ENCODE data around the gene SLC12A6. TPM values are rescaled to one million over a fixed set of nuclear protein-coding genes. Genes with fewer than 3 reads are reported as not detected.
"Not testable (repeated sequence)": the region's sequence is repeated elsewhere in the genome, so short reads cannot be mapped to it uniquely, and the experiment has no call there.

The SLC12A6 gene
- total RNA-seq, 1 experiment from 2014 or later = 8.9 TPM

DNA sequence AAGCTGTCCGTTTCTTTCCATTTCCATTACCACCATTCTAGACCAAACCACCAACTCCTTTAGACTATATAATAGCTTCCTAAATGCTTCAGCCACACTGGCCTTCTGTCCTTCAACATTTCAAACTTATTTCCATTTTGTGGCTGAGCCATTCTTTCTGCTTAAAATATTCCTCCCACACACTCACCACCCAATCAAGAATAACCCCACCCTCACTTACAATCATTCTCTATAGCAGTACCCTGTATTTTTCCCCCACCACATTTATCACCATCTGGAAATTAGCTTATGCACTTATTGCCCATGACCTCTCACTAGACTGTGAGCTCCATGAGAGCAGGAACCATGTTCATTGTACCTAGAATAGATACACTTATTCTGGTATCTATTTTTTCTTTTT is 134.3 kb downstream of the SLC12A6 start:
- H3K36me3 ChIP-seq (ENCODE audit: control insufficient read depth, insufficient read depth, low read length) = no peaks in the 10 kb centered on the region
- no peaks in the 10 kb centered on the region for H3K27me3 ChIP-seq (replicated peaks; ENCODE audit: control insufficient read depth, insufficient read depth, low read length)
- CTCF ChIA-PET = no interaction called here
- no peaks in the 10 kb centered on the region for H3K9me3 ChIP-seq
- POLR2A ChIA-PET = no interaction called here
- no peak for DNase-seq
- Mint-ChIP-seq H3K4me3 (ENCODE audit: unreplicated experiment) (no peak overlapping the region), H3K9me3 (ENCODE audit: unreplicated experiment) (no peaks in the 10 kb centered on the region), H3K27me3 (ENCODE audit: insufficient read depth, unreplicated experiment) (no peaks in the 10 kb centered on the region), H3K4me1 (ENCODE audit: low read depth, unreplicated experiment) (peaks cover 16% of the 10 kb centered on the region), H3K27ac (ENCODE audit: unreplicated experiment) (no peak overlapping the region), H3K36me3 (ENCODE audit: insufficient read depth, unreplicated experiment) (peaks cover 6% of the 10 kb centered on the region)
- H3K4me1 ChIP-seq = peaks cover 8% of the 10 kb centered on the region
- no TSS peak for BruUV-seq (replicated peaks)
- TF ChIP-seq CTCF (IDR thresholded peaks at IDR 0.05; ENCODE audit: insufficient read depth in 1 of 2, low read depth in 1 of 2, low read length in 1 of 2, severe bottlenecking in 1 of 2, unreplicated experiment in 1 of 2) = no peak
- intact Hi-C loops (cut with micrococcal nuclease; ENCODE audit: unreplicated experiment) = no loop called here
- H3K4me3 ChIP-seq (ENCODE audit: low read depth, low read length) = no peak overlapping the region

- H3K4me3 ChIP-seq (ENCODE audit: low read depth, low read length); H3K4me1 Mint-ChIP-seq (ENCODE audit: low read depth, unreplicated experiment): not testable (repeated sequence)
Observed at GRCh38 chr15:34193272-34193671, 144.3 kb downstream of the SLC12A6 start.

GRCh38 chr15:34188711-34189110 is 148.9 kb downstream of the SLC12A6 start:
- no peak overlapping the region for H3K27ac Mint-ChIP-seq (ENCODE audit: unreplicated experiment)
- no peaks in the 10 kb centered on the region for H3K4me1 ChIP-seq
- no peaks in the 10 kb centered on the region for H3K9me3 Mint-ChIP-seq (ENCODE audit: unreplicated experiment)
- ChIA-PET POLR2A (no interaction called here), CTCF (no interaction called here)
- peaks cover 6% of the 10 kb centered on the region for H3K36me3 Mint-ChIP-seq (ENCODE audit: insufficient read depth, unreplicated experiment)
- no peak overlapping the region for H3K4me3 Mint-ChIP-seq (ENCODE audit: unreplicated experiment)
- no peak overlapping the region for H3K4me3 ChIP-seq (ENCODE audit: low read depth, low read length)
- intact Hi-C loops (cut with micrococcal nuclease; ENCODE audit: unreplicated experiment) = no loop called here
- H3K27me3 ChIP-seq (replicated peaks; ENCODE audit: control insufficient read depth, insufficient read depth, low read length) = no peaks in the 10 kb centered on the region
- TF ChIP-seq CTCF (IDR thresholded peaks at IDR 0.05; ENCODE audit: insufficient read depth in 1 of 2, low read depth in 1 of 2, low read length in 1 of 2, severe bottlenecking in 1 of 2, unreplicated experiment in 1 of 2) = no peak
- no peak for DNase-seq
- H3K9me3 ChIP-seq = no peaks in the 10 kb centered on the region
- no peaks in the 10 kb centered on the region for H3K4me1 Mint-ChIP-seq (ENCODE audit: low read depth, unreplicated experiment)
- no TSS peak for BruUV-seq (replicated peaks)
- H3K36me3 ChIP-seq (ENCODE audit: control insufficient read depth, insufficient read depth, low read length) = no peaks in the 10 kb centered on the region
- H3K27me3 Mint-ChIP-seq (ENCODE audit: insufficient read depth, unreplicated experiment) = no peaks in the 10 kb centered on the region

More at GRCh38 chr15:34193272-34193671, 144.3 kb downstream of the SLC12A6 start:
- H3K27ac Mint-ChIP-seq (ENCODE audit: unreplicated experiment); CTCF ChIA-PET; DNase-seq; intact Hi-C loops (cut with micrococcal nuclease; ENCODE audit: unreplicated experiment); H3K27me3 ChIP-seq (replicated peaks; ENCODE audit: control insufficient read depth, insufficient read depth, low read length); BruUV-seq (replicated peaks); H3K4me1 ChIP-seq; H3K9me3 ChIP-seq; H3K36me3 ChIP-seq (ENCODE audit: control insufficient read depth, insufficient read depth, low read length); H3K4me3 Mint-ChIP-seq (ENCODE audit: unreplicated experiment); H3K36me3 Mint-ChIP-seq (ENCODE audit: insufficient read depth, unreplicated experiment); H3K9me3 Mint-ChIP-seq (ENCODE audit: unreplicated experiment); H3K27me3 Mint-ChIP-seq (ENCODE audit: insufficient read depth, unreplicated experiment); POLR2A ChIA-PET: not testable (repeated sequence)

GRCh38 chr15:34185666-34186065 is 151.9 kb downstream of the SLC12A6 start:
- CTCF ChIA-PET = no interaction called here
- BruUV-seq (replicated peaks) = no TSS peak
- Mint-ChIP-seq H3K27me3 (ENCODE audit: insufficient read depth, unreplicated experiment) (no peaks in the 10 kb centered on the region), H3K27ac (ENCODE audit: unreplicated experiment) (no peak overlapping the region), H3K9me3 (ENCODE audit: unreplicated experiment) (no peaks in the 10 kb centered on the region), H3K36me3 (ENCODE audit: insufficient read depth, unreplicated experiment) (peaks cover 6% of the 10 kb centered on the region), H3K4me1 (ENCODE audit: low read depth, unreplicated experiment) (peaks cover 13% of the 10 kb centered on the region), H3K4me3 (ENCODE audit: unreplicated experiment) (no peak overlapping the region)
- TF ChIP-seq CTCF (IDR thresholded peaks at IDR 0.05; ENCODE audit: insufficient read depth in 1 of 2, low read depth in 1 of 2, low read length in 1 of 2, severe bottlenecking in 1 of 2, unreplicated experiment in 1 of 2) = no peak
- Histone ChIP-seq H3K4me3 (ENCODE audit: low read depth, low read length) (no peak overlapping the region), H3K27me3 (replicated peaks; ENCODE audit: control insufficient read depth, insufficient read depth, low read length) (no peaks in the 10 kb centered on the region), H3K9me3 (no peaks in the 10 kb centered on the region), H3K36me3 (ENCODE audit: control insufficient read depth, insufficient read depth, low read length) (no peaks in the 10 kb centered on the region), H3K4me1 (no peaks in the 10 kb centered on the region)
- intact Hi-C loops (cut with micrococcal nuclease; ENCODE audit: unreplicated experiment) = no loop called here
- no peak for DNase-seq
- POLR2A ChIA-PET = no interaction called here

Data from Caco-2 (cell line).